HG02973 (cell line): ENCODE results near the gene THAP4.

Experiments used
- ATAC-seq: cut with Tn5 transposase; IDR thresholded peaks from one replicate; pipeline ENCODE4 v1.9.1; 2021; ENCODE audit warnings: moderate library complexity; ENCODE audit not compliant: unreplicated experiment

The THAP4 gene

GRCh38 chr2:241565411-241565810 lies 71.5 kb downstream of the THAP4 start:
- no peak for ATAC-seq

- no peak for ATAC-seq
Observed at GRCh38 chr2:241564596-241565410, 72.2 kb downstream of the THAP4 start.

- ATAC-seq, result no peak
Observed at GRCh38 chr2:241563981-241564595, 72.9 kb downstream of the THAP4 start.

GRCh38 chr2:241563571-241563980 lies 73.4 kb downstream of the THAP4 start:
- no peak for ATAC-seq

GRCh38 chr2:241563031-241563507 lies 73.9 kb downstream of the THAP4 start:
- no peak for ATAC-seq

GRCh38 chr2:241562269-241562891 lies 74.6 kb downstream of the THAP4 start:
- ATAC-seq, result no peak

- no peak for ATAC-seq
Observed at GRCh38 chr2:241561832-241562231, 75.1 kb downstream of the THAP4 start.

- ATAC-seq, result no peak
Observed at GRCh38 chr2:241560883-241561474, 76.0 kb downstream of the THAP4 start.

- no peak for ATAC-seq
Observed at GRCh38 chr2:241560162-241560882, 76.6 kb downstream of the THAP4 start.

- ATAC-seq, result no peak
Observed at GRCh38 chr2:241559323-241560161, 77.4 kb downstream of the THAP4 start.

- ATAC-seq, result no peak
Observed at GRCh38 chr2:241558532-241559322, 78.2 kb downstream of the THAP4 start, which contains the start of gene BOK. TSS of gene BOK (plus strand) at chr2:241558745. CDS start at chr2:241559484, 739 bp downstream.

- ATAC-seq, result no peak
Observed at GRCh38 chr2:241556746-241557145, 80.2 kb downstream of the THAP4 start.

GRCh38 chr2:241555711-241556110 lies 81.2 kb downstream of the THAP4 start:
- no peak for ATAC-seq

GRCh38 chr2:241554610-241555322 lies 82.2 kb downstream of the THAP4 start:
- no peak for ATAC-seq

- ATAC-seq, result no peak
Observed at GRCh38 chr2:241553981-241554380, 83.0 kb downstream of the THAP4 start.

- no peak for ATAC-seq
Observed at GRCh38 chr2:241553512-241553830, 83.5 kb downstream of the THAP4 start.

GRCh38 chr2:241551998-241552737 lies 84.8 kb downstream of the THAP4 start:
- no peak for ATAC-seq

- no peak for ATAC-seq
Observed at GRCh38 chr2:241551599-241551997, 85.4 kb downstream of the THAP4 start.
